CD14-positive monocyte (primary cell): ENCODE data around the gene KLK7. TPM values are rescaled to one million over a fixed set of nuclear protein-coding genes. Genes with fewer than 3 reads are reported as not detected.

Experiments used
- DNase-seq, 3 donors: peaks; one replicate each; pipeline ENCODE4 v3.0.0-alpha.2; 2011 to 2022
- H2AFZ ChIP-seq: 2 replicates; pipeline ENCODE4 v1.6.0; 2012; ENCODE audit warnings: mild to moderate bottlenecking, low read depth, low read length, inconsistent platforms; ENCODE audit not compliant: insufficient read depth, poor library complexity, severe bottlenecking
- H3K27ac ChIP-seq, 2 donors: 1 replicate in 1 of 2; 2 replicates in 1 of 2; pipeline ENCODE4 v1.5.1; 2012 to 2013; ENCODE audit warnings: low read length in 2 of 2, control low read depth in 1 of 2, inconsistent platforms in 1 of 2, low read depth in 1 of 2, mild to moderate bottlenecking in 1 of 2
- H3K27me3 ChIP-seq, 2 donors: one replicate each; pipeline versions ENCODE4 v1.6.0 to v1.6.1; 2011 to 2013; ENCODE audit warnings: low read length in 2 of 2; ENCODE audit not compliant: control insufficient read depth in 2 of 2, insufficient read depth in 2 of 2
- H3K36me3 ChIP-seq, 2 donors: replicated peaks in 1 of 2; 1 replicate in 1 of 2; 2 replicates in 1 of 2; pipeline versions ENCODE4 v1.5.1 to v1.6.1; 2012 to 2013; ENCODE audit warnings: low read length in 2 of 2, control low read depth in 1 of 2, inconsistent platforms in 1 of 2, mild to moderate bottlenecking in 1 of 2; ENCODE audit not compliant: insufficient read depth in 2 of 2, control insufficient read depth in 1 of 2
- H3K4me1 ChIP-seq, 2 donors: 1 replicate in 1 of 2; 2 replicates in 1 of 2; pipeline versions ENCODE4 v1.5.1 to v1.6.1; 2012 to 2013; ENCODE audit warnings: low read length in 2 of 2, control low read depth in 1 of 2, inconsistent platforms in 1 of 2, mild to moderate bottlenecking in 1 of 2, moderate library complexity in 1 of 2; ENCODE audit not compliant: insufficient read depth in 2 of 2, control insufficient read depth in 1 of 2
- H3K4me2 ChIP-seq: replicated peaks from 2 replicates; pipeline ENCODE3; 2012; ENCODE audit warnings: low read length, moderate library complexity, mild to moderate bottlenecking; ENCODE audit not compliant: poor library complexity, severe bottlenecking; ENCODE audit errors: extremely low read depth
- H3K4me3 ChIP-seq, 3 experiments: fragments of 200-600 bp in 1 of 3; sonication (generic) in 1 of 3; replicated peaks in 1 of 3; 1 replicate in 2 of 3; 2 replicates in 1 of 3; pipeline ENCODE4 v1.5.1; 2011 to 2013; ENCODE audit warnings: low read length in 3 of 3, mild to moderate bottlenecking in 3 of 3, control low read depth in 2 of 3, low read depth in 2 of 3, inconsistent platforms in 1 of 3, moderate library complexity in 1 of 3
- H3K79me2 ChIP-seq: 2 replicates; pipeline ENCODE4 v1.6.0; 2012; ENCODE audit warnings: mild to moderate bottlenecking, control low read depth, inconsistent platforms, low read length, moderate library complexity; ENCODE audit not compliant: insufficient read depth
- H3K9ac ChIP-seq: 2 replicates; pipeline ENCODE4 v1.6.0; 2017; ENCODE audit warnings: low read length, mild to moderate bottlenecking; ENCODE audit not compliant: insufficient read depth, poor library complexity, severe bottlenecking
- H3K9me3 ChIP-seq, 2 donors: replicated peaks in 1 of 2; 1 replicate in 1 of 2; 2 replicates in 1 of 2; pipeline versions ENCODE4 v1.5.1 to v1.6.1; 2012 to 2013; ENCODE audit warnings: low read length in 2 of 2, control low read depth in 1 of 2; ENCODE audit not compliant: control insufficient read depth in 1 of 2, insufficient read depth in 1 of 2
- H4K20me1 ChIP-seq: 2 replicates; pipeline ENCODE4 v1.6.0; 2012; ENCODE audit warnings: mild to moderate bottlenecking, low read length, control low read depth, moderate library complexity; ENCODE audit not compliant: insufficient read depth
- H3K27ac Mint-ChIP-seq, 7 donors: one replicate each; pipeline ENCODE4 v1.8.0; 2020; ENCODE audit warnings: mild to moderate bottlenecking in 7 of 7, mixed read lengths in 7 of 7, moderate library complexity in 6 of 7, inconsistent platforms in 2 of 7
- H3K27me3 Mint-ChIP-seq, 3 donors: one replicate each; pipeline ENCODE4 v1.8.0; 2021 to 2022; ENCODE audit warnings: low read depth in 3 of 3, mild to moderate bottlenecking in 3 of 3, mixed read lengths in 3 of 3, moderate library complexity in 3 of 3, inconsistent platforms in 1 of 3
- H3K36me3 Mint-ChIP-seq, 2 donors: one replicate each; pipeline ENCODE4 v1.8.0; 2020; ENCODE audit warnings: mixed read lengths in 2 of 2, inconsistent platforms in 1 of 2, mild to moderate bottlenecking in 1 of 2
- H3K4me1 Mint-ChIP-seq: one replicate; pipeline ENCODE4 v1.8.0; 2020; ENCODE audit warnings: mild to moderate bottlenecking, mixed read lengths
- H3K4me3 Mint-ChIP-seq, 2 donors: one replicate each; pipeline ENCODE4 v1.8.0; 2020; ENCODE audit warnings: mild to moderate bottlenecking in 2 of 2, mixed read lengths in 2 of 2, moderate library complexity in 1 of 2
- H3K9me3 Mint-ChIP-seq, 7 donors: one replicate each; pipeline ENCODE4 v1.8.0; 2020 to 2022; ENCODE audit warnings: mixed read lengths in 7 of 7, mild to moderate bottlenecking in 6 of 7, moderate library complexity in 6 of 7, inconsistent platforms in 2 of 7
- CTCF ChIP-seq: fragments of 200-600 bp; IDR thresholded peaks from one replicate; pipeline ENCODE4 v1.8.0; 2022; ENCODE audit warnings: antibody characterized with exemption, mild to moderate bottlenecking
- WGBS: methylation state at CpG from one replicate; pipeline ENCODE4 v1.1.5; 2013; ENCODE audit warnings: missing lambda C conversion rate; ENCODE audit not compliant: insufficient coverage; 5-methylcytosine and 5-hydroxymethylcytosine counted together
- intact Hi-C, 2 donors: fragments of 100-400 bp; cut with micrococcal nuclease; formaldehyde crosslinking; loops; one replicate each; pipeline versions ENCODE4 v1.15.0 to v1.15.1; 2023
- polyA plus RNA-seq, 3 donors: library from polyadenylated mRNA; depleted of rRNA in 1 of 3; unstranded in 2 of 3; stranded (reverse) in 1 of 3; fragments of 300-500 nt in 2 of 3; fragments of >200 nt in 1 of 3; fragmentation: Illumina TruSeq in 2 of 3; gene quantifications; 1 replicate in 2 of 3; 2 replicates in 1 of 3; pipeline ENCODE4 v1.2.3, GENCODE V29; 2012 to 2021

KLK7 gene
- polyA plus RNA-seq, 3 donors = not detected

DNA sequence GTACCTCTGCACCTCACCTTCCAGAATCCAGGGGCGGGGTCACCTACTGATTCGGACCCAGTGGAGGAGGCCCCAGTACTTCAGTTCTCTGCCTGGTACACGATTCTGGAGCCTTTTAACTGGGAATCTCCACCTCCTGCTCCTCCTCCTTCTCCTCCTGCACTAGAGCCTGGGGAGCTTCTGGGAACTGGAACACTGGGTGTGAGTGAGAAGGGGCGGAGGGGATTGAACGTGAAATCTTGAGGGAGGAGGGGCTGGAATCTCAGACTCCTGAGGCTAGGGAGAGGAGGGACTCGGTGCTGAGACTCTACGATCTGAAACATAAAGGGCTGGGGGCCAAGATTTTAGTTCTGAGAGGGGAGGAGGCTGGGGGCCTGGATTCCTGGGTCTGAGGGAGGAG lies 17.8 kb upstream of the KLK7 start, which contains the start of gene KLK8:
TSS of gene KLK8 (minus strand) at position 90 of the 400 bp plus-strand sequence. CDS start 437 bp downstream, outside the sequence.
- H3K79me2 ChIP-seq = no peaks in the 10 kb centered on the region
- H4K20me1 ChIP-seq = no peaks in the 10 kb centered on the region
- WGBS = 33% methylated on average over 1 of the region's 7 CpGs
- H3K36me3 Mint-ChIP-seq = no peaks in the 10 kb centered on the region
- H3K36me3 ChIP-seq = no peaks in the 10 kb centered on the region
- peaks cover 0 to 5% of the 10 kb centered on the region in 2 donors for H3K27me3 ChIP-seq
- H3K4me1 Mint-ChIP-seq = peaks cover 4% of the 10 kb centered on the region
- H3K4me1 ChIP-seq = no peaks in the 10 kb centered on the region
- H3K27ac ChIP-seq = no peak within 1 kb of the TSS
- intact Hi-C loops = no loop called here
- no peak for TF ChIP-seq CTCF
- H3K9ac ChIP-seq = no peak within 1 kb of the TSS
- no peak for DNase-seq
- no peak within 1 kb of the TSS for H3K4me2 ChIP-seq
- H3K27ac Mint-ChIP-seq = peak within 1 kb of the TSS in 1 of 7 donors; percentile 74
- H3K27me3 Mint-ChIP-seq = peaks cover 17 to 48% (median 33%) of the 10 kb centered on the region in 3 donors
- H3K4me3 ChIP-seq = no peak within 1 kb of the TSS
- H3K9me3 ChIP-seq = peaks cover 5% of the 10 kb centered on the region in 2 donors
- H3K4me3 Mint-ChIP-seq = peak within 1 kb of the TSS in 1 of 2 donors; percentile 51
- H2AFZ ChIP-seq = no peak within 1 kb of the TSS
- peaks cover 4 to 13% (median 9%) of the 10 kb centered on the region in 7 donors for H3K9me3 Mint-ChIP-seq

DNA sequence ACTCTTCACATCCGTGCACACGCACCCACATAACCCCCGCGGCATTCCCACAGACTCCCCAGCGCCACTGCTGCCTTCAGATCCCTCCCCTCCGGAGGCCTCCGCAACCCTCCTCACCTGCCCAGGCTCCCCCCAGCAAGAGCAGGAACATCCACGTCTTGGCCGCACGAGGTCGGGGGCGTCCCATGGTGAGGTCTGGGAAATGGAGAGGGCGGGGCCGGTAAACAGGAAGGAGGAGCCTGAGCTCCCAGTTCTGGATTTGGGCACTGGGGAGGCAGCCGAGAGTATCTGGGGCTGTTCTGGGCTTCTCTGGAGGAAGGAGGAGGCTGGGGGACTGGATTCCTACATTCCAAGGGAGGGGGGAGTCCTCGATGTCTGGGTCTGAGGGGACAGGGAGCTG lies 17.3 kb upstream of the KLK7 start:
- Histone ChIP-seq H3K27me3 (peaks cover 0 to 5% of the 10 kb centered on the region in 2 donors), H3K9ac (no peak overlapping the region), H3K27ac (no peak overlapping the region), H3K36me3 (no peaks in the 10 kb centered on the region), H3K9me3 (peaks cover 5% of the 10 kb centered on the region in 2 donors), H3K4me2 (no peak overlapping the region), H4K20me1 (no peaks in the 10 kb centered on the region), H3K4me3 (no peak overlapping the region), H3K79me2 (no peaks in the 10 kb centered on the region), H3K4me1 (no peaks in the 10 kb centered on the region), H2AFZ (no peak overlapping the region)
- Mint-ChIP-seq H3K4me3 (peak overlapping the region in 1 of 2 donors; percentile 51), H3K27me3 (peaks cover 12 to 48% (median 36%) of the 10 kb centered on the region in 3 donors), H3K27ac (no peak overlapping the region), H3K4me1 (peaks cover 4% of the 10 kb centered on the region), H3K9me3 (peaks cover 4 to 13% (median 9%) of the 10 kb centered on the region in 7 donors), H3K36me3 (no peaks in the 10 kb centered on the region)
- no peak for DNase-seq
- intact Hi-C loops = no loop called here
- WGBS = 37% methylated on average over 13 of the region's 16 CpGs
- TF ChIP-seq CTCF = no peak
